CD4-positive, alpha-beta T cell treated with Interleukin-2 at 100 ng/mL for 4 hours (primary cell): Measurements from ENCODE around the gene TTLL7.
"Not testable (repeated sequence)": the region's sequence is repeated elsewhere in the genome, so short reads cannot be mapped to it uniquely, and the experiment has no call there.

Experiments used
- DNase-seq: peaks from one replicate; pipeline ENCODE4 v3.0.0-alpha.2; 2020; ENCODE audit warnings: low spot score

TTLL7 gene

DNA sequence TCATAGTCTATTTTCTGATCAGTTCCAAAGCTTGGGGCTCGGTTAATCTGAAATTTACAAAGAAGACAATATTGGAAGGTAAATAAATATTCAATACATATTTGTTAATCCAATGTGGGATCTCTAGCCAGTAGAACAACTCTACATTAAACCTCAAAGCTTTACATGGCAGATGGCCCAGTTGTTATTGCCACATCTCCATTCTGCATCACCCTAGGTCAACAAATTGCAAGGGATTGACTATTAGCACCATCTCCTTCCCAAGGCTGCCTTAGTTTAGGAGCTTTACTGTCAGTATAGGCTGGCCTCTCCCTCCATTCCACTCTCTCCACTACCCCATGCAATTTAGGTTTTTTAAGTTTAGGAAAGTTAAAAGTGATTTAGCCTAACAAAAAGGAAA, 69.7 kb downstream of the TTLL7 start:
- DNase-seq, result no peak

DNA sequence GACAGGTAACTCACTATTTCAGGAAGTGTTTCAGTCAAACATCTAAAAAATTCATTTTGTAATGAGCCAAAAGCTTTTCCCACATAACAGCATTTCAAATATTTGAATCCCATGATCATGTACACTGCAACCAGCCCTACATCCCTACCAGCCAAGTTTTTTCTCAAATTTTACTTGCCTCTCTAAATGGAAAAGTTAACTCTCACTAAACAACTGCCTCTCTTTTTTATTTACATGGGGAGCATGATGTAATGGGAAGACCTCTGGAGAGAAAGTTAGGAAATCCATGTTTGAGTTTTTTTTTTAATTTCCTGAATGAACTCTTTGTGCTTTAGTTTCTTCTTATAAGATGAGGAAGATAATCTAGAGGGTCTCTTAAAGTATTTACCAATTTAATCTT, 70.5 kb downstream of the TTLL7 start:
- DNase-seq, result no peak

DNA sequence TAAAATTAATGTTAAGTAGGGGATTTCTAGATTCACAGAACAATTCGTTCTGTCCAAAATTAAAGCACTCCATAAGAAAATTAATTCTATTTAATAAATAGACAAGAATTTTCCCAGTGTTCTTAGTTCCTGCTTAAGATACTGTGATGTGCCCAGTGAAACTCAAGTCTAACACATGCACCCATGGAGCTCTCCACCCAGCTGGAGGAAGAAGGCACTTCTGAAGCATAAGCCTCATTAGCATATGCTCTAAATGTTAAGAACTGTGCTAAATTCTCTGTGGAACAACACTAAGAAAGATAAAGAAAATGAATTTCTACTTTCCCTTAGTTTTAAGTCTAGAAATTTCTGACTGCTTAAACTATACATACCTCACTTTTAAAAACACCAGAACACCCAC, 71.2 kb downstream of the TTLL7 start:
- DNase-seq, result no peak

DNA sequence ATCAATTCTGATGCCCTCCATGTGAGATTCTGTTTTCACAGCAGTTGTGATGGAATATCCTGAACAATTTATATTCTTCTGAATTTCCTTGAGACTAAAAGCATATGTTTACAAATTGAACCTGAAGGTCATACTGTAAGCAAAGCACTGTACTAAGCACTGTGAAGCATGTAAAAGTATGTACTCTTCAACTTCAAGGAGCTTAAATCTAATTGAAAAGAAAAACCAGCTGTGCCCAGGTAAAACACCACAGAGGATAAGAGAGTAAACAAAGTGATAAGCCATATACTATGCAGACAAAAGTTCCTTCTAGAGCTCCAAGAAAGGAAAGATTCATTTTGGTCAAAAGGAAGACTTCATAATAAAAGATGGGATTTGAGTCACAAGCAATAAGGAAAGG, 71.9 kb downstream of the TTLL7 start:
- no peak for DNase-seq

DNA sequence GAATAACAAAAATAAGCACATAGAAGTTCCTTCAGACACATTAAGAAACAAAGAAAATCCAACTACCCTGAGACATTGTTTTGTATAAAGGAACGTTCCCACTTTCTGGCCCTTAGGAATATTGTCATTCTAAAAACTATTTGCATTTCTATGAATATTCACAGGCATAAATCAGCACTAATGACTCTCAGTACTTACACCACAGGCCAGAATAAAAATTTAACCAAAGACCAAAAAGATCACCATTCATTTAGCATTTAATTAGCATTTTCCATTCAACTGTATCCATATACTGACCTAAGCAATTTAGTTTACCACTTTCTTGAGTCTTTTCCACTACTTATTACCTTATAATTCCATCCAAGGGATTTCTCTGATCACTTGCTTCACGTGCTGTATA, 75.4 kb downstream of the TTLL7 start:
- DNase-seq, result no peak

DNA sequence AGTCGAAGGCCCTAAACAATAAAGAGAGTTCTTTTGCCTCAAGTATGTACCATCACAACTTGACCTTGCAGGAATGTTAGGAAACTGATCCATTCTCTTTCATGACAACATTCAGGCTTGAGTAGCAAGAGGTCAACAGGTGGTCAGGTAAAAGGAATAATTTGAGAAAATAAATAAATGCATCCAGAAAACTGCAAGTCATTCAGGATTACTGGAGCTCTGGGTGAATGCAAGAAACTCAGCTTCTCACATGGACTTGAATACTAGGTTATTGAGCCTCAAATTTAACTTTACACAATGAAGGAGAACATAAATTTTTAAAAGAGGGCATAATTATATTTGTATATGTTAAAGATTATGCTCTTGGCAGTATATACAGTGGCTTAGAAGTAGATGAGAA, 76.5 kb downstream of the TTLL7 start:
- DNase-seq, result no peak

DNA sequence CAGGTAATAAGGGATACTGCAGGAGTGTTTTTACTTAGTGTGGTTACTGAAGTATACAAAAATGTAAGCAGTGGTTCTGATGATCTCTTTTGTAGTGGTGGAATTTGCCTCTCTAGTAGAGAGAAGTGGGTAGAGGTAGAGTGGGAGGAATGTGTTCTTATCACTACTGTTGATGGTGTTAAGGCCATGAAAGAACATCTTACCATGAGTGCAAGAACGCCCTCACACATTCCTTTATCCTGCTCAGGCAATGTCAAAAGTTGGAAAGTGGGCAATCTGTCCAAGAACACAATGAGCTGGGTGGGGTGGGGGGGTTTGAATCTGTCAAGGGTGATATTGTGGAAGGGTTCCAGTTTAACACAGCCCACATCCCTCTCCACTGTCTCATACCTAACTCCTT, 78.6 kb downstream of the TTLL7 start:
- no peak for DNase-seq

DNA sequence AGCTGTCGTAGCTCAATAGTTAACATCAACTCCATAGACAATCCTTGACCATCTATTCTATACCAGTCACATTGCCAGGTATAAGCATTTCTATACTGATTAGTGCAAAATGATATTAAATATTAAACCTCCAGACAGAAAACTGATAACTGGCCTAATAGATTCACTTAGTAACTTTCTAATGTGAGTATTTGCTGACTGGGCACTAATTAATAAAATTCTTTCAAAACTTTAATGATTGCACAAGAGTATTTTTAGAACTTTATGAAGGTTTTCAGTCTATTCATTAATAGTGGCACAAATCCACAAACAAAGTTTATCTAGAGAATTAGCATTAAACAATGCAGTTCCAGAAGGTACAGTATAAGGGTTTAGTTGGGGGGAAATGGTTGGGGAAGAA, 79.1 kb downstream of the TTLL7 start:
- DNase-seq, result no peak

DNA sequence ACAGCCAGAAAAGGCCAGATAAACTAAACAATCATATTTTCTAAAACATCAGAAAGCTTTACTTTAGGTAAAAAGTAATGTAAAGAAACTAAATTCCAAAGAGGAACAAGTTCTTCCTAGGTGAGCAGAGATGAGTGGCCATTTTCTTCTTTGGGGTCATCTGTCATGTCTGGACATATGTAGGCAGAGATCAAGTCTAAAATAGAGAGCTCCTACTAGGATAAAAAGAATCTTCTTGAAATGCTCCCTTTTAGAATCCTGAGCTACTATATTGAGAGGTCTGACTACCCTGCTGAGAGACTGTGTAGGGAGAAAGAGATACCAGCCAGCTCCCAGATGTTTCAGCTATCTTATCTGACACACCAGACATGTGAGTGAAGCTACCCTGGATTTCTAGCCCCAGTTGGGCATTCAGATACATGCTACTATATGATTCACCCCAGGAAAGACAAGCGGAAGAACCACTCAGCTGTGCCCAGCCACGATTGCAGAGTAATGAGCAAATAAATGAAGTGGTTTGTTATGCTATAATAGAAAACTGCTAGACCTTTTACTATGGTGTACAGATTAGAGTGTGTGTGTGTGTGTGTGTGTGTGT, 80.1 kb downstream of the TTLL7 start:
- DNase-seq, result no peak

DNA sequence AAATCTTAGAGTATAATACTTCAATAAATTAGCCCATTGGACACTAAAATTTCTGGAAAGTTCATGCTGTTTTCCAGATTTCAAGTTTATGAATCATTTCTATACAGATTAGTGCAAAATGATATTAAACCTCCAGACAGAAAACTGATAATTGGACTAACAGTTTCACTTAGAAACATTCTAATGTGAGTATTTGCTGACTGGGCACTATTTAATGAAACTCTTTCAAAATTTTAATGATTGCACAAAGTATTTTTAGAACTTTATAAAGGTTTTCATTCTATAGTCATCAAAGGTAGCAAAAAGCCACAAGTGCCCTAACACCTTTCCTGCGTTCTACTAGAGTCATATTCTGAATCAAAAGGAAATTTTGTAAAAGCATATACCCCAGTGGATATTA, 81.0 kb downstream of the TTLL7 start:
- DNase-seq, result no peak

DNA sequence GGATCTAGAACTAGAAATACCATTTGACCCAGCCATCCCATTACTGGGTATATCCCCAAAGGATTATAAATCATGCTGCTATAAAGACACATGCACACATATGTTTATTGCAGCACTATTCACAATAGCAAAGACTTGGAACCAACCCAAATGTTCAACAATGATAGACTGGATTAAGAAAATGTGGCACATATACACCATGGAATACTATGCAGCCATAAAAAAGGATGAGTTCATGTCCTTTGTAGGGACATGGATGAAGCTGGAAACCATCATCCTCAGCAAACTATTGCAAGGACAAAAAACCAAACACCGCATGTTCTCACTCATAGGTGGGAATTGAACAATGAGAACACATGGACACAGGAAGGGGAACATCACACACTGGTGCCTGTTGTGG, 82.8 kb downstream of the TTLL7 start:
- not testable (repeated sequence) for DNase-seq

DNA sequence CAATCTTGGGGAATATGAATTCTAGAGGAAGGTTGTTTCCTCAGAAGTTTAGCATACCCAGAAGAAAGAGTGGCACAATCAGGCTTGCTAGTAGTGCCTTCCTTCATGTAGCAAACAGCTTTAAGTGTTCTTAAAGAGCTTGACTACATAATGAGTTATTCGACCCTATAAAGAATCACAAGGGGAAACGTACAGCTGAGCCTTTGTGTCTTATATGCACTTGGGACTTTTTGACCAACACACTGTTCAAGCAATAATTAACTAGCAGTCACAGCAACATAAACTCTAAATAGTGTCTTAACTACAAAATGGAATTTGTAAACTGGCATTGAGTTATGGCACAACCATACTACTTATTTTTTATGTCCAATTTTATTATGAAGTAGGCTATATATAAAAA, 86.1 kb downstream of the TTLL7 start:
- DNase-seq, result no peak

DNA sequence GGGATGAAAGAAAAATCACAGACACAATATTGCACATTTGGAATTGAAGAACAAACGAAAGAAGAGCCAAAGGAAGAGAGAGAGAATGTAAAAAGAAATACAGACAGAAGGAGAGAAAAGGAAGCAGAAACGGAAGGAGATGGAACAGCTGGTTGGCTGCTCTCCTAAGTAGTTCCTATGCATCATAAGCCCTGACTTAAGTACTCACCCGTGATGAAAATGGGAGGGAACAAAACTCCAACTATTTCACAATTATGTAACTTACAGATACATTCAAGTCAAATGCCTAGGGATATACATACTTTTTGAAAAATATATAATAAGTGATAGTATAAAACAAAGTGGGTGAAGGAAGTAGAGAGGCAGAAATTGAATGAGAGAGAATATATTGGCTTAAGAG, 88.5 kb downstream of the TTLL7 start:
- no peak for DNase-seq

DNA sequence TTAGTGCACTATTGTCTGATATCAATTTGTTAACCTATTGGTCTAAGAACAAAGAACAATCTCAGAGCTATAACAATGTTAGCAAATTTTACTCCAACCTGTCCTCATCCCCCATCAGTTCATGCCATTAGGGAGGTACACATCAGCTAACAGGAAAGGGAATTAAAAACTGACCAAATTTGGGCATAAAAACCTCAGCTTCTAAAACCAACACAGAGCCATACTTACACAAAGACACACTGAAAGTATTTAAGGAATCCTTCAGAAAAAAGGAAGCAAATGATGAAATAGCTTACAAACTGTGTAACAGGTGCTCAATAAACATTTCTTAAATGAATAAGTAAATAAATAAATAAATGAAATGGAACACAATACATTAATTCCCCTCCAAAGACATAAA, 89.2 kb downstream of the TTLL7 start:
- DNase-seq, result no peak

DNA sequence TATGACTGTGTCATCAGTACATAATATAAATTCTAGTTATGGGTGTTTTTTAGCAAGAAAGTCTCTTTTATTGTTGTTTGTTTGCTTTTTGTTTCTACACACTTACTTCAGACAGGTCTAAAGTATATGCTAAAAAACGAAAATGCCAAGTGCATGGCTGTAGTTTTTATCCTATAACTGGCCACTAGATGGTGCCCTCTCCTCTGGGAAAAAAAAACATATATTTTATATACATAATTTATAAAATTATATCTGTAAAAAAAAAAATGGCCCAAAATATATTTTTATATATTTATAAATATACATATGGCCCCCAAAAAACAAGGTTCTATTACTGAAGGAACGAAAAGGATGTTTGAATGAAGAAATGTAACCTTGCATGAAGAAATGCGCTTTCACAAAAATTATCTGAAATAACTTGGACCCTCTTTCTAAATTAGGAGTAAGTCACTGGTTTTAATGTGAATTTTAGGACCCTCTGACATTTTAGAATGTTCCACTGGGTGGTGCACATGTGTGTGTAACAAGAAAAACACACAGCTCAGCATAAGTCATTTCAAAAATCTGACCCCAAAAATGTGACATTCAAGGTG, 93.5 kb downstream of the TTLL7 start:
- DNase-seq, result peak; percentile 31

DNA sequence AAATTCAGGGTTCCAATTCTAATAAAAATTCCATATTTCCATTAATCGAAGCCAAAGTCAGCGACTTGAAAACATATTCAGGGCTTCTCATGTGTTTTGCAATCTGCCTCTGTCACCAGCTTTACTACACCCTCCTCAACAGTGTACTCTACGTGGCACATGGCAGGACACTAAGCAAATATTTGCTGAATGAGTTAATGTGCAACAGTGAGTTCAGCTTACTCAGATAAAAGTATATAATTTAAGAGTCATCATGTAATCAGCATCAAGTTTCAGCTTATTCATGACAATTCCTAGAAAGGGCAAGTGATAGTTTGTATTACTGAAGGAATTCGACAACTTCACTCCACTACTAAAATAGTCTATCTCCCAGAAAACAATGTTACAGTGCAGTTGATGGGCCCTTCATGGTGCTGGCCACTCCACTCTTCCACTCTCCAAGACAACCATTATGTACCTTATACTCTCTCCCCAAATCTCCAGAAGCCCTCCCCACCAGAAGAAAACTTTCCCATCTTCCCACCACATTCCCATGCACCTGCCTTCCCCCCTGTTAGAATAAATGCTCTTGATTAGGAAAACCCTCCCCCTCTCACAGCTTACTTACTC, 97.3 kb downstream of the TTLL7 start:
- DNase-seq, result no peak

DNA sequence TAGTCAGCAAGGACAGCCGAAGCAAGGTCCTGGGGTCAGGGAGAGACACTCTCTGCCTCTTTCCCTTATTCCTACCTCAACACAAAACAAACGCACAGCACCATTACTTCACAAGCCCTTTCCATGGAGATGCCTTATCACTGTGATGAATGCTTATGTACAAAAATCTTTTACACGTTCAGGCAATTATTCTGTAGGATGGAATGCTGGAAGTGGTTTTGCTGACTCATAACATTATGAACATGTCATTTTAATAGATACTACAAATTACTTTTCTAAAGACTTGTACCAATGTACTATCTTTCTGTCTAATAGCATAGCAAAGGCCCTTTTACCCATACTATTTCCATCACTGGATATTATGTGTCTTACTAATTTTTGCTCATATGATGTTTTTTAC, 98.4 kb downstream of the TTLL7 start:
- no peak for DNase-seq

DNA sequence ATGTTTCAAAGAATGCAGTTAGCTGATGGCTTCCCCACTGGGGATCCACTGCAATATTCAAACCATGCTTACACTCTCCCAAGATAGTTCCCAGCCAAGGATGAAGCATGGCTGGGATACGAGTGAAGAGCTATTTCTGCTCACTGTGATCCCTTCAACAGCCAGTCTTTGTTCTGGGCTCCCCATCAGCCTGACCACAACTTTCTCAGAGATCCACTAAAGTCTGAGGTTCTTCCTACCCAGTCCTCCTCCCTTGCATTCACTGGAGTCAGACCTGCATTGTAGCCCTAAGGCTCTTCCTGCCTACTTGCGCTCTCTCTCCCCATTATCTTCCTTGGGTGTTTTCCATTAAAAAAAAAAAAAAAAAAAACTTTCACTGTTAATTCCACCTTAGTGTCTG, 101.4 kb downstream of the TTLL7 start:
- DNase-seq, result no peak

DNA sequence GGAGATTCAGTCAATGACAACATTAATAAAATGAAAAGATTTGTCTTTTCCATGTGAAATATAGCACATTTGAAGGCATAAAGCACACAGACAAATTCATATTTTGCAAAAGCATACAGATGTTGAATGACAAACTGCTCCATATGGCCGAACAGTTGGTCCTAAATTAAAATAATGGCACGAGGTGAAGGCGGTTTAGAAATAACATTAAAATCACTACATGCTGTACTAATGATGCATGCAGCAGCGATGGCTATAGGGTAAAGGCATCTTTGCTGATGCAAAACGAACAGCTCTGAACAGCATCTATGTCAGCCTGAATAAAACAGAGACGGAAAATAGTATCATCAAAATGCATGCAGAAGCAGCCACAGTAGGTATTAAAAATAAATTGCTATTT, 102.6 kb downstream of the TTLL7 start:
- no peak for DNase-seq

DNA sequence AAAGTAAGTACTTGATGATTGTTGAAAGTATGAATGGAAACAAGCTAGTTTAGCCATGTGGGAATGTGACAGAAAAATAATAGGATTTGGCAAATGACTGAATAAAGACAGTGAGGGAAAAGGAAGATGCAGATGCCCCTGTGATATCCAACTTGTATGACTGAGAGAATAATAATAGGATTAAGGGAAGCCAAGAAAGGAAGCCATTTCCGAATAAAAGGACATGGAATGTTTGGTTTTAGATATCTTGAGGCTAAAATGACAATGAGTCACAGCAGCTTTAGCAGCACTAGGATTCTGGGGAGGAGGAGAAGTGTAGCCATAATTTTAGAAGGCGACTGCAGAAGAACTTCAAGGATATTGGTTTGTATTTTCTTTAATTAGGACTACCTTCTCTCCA, 109.2 kb downstream of the TTLL7 start:
- no peak for DNase-seq

DNA sequence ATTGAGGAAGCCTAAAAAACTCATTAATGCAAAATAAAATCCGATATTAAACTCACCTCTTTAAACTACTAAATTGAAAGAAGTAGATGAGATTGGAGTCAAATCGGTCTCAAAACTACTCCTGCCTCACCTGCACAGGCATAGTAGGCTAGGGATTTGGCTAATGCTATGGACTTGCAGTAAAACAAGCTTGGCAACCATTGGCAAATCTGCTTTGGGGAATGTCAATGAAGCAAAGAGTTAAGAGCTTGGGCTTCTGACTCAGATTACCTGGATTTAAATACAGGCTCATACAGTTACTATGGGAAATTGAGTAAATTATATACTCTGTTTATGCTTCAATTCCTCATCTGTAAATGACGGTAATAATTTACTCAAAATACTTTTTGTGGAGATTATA, 111.4 kb downstream of the TTLL7 start:
- DNase-seq, result no peak

DNA sequence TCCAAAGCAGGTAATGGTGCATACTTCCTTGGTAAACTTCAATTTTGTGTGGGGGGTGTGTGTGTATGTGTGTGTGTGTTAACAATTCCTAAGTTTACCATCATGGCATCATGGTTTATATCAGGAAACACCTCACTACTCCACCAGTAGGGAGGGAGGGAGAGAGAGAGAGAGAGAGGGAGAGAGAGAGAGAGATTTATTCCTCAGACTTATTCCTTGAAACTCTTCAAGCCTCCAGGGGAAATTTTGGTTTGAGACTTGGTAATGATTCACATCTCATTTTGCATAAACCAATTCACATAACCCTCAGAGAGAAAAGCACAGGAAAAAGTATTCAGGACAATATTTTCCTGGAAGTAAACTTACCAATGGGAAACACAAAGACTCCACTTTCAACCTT, 115.0 kb downstream of the TTLL7 start:
- no peak for DNase-seq

DNA sequence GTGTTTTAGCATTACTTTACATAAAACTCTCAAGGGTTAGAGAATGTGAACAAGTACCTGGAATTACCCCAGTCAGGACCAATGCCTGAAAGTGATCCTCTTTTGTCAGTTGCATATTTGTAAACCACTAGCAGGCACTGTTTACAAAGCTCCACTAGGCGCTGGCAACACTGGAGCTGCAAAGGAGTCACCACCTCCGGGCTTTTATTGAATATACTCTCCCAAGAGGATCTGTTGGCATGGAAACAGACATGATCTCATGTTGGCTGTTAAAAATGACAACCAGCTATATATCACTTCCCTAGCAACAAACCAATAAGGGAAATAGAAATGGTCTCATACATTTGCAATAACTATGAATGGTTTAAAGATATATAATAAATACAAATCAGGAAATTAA, 116.0 kb downstream of the TTLL7 start:
- DNase-seq, result no peak

DNA sequence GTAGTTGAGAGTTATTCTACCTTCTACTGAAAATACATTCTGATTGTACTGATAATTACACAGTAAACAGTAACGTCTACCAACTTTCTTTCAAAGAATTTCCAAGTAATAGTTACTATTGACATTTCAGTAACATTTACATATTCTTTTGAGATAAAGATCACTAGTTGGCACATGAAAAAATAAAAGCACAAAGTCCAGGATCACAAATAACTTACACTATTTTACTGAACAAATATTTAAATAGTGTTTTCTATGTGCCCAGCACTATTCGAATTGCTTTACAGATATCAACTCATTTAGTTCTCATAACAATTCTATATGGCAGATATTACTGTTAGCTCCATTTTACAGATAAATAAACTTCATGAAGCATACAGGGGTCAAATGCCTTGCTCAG, 126.4 kb downstream of the TTLL7 start:
- DNase-seq, result no peak
